GM23338 (cell line): Measurements from ENCODE around the gene CDH23. TPM values are rescaled to one million over a fixed set of nuclear protein-coding genes. Genes with fewer than 3 reads are reported as not detected.

Source experiments
- ATAC-seq: fragments of 200-7000 bp; cut with Tn5 transposase; 3 replicates; pipeline ENCODE4 v1.9.1; 2020
- DNase-seq: peaks from one replicate; pipeline ENCODE4 v3.0.0-alpha.2; 2015; ENCODE audit warnings: low spot score
- H2AFZ ChIP-seq: fragments of 200-600 bp; sonication (generic); 2 replicates; pipeline ENCODE4 v1.8.0; 2016; ENCODE audit warnings: antibody characterized with exemption, mild to moderate bottlenecking, moderate library complexity
- H3F3A ChIP-seq: fragments of 200-600 bp; sonication (generic); replicated peaks from 2 replicates; pipeline ENCODE4 v1.8.0; 2017; ENCODE audit warnings: antibody characterized with exemption, mixed run types, low read depth
- H3K27ac ChIP-seq: fragments of 200-600 bp; sonication (generic); 2 replicates; pipeline ENCODE4 v1.6.1; 2016; ENCODE audit warnings: low read depth
- H3K27me3 ChIP-seq: fragments of 200-600 bp; sonication (generic); 2 replicates; pipeline ENCODE4 v1.8.0; 2016; ENCODE audit warnings: mild to moderate bottlenecking, mixed run types, moderate library complexity; ENCODE audit not compliant: insufficient read depth
- H3K36me3 ChIP-seq: fragments of 200-600 bp; sonication (generic); 2 replicates; pipeline ENCODE4 v1.8.0; 2016; ENCODE audit warnings: mild to moderate bottlenecking; ENCODE audit not compliant: insufficient read depth
- H3K4me1 ChIP-seq: fragments of 200-600 bp; sonication (generic); 2 replicates; pipeline ENCODE4 v1.8.0; 2016; ENCODE audit warnings: mild to moderate bottlenecking, moderate library complexity; ENCODE audit not compliant: insufficient read depth
- H3K4me2 ChIP-seq: fragments of 200-600 bp; sonication (generic); 2 replicates; pipeline ENCODE4 v1.7.1; 2017; ENCODE audit warnings: mixed run types
- H3K4me3 ChIP-seq: fragments of 200-600 bp; sonication (generic); 2 replicates; pipeline ENCODE4 v1.6.1; 2016; ENCODE audit warnings: mixed run types
- H3K79me2 ChIP-seq: fragments of 200-600 bp; sonication (generic); replicated peaks from 2 replicates; pipeline ENCODE4 v1.8.0; 2017; ENCODE audit warnings: mild to moderate bottlenecking; ENCODE audit not compliant: insufficient read depth
- H3K9me2 ChIP-seq: fragments of 200-600 bp; sonication (generic); 2 replicates; pipeline ENCODE4 v1.8.0; 2017; ENCODE audit not compliant: insufficient read depth
- H4K20me1 ChIP-seq: fragments of 200-600 bp; sonication (generic); replicated peaks from 2 replicates; pipeline ENCODE4 v1.8.0; 2017; ENCODE audit warnings: mild to moderate bottlenecking; ENCODE audit not compliant: insufficient read depth
- H3K27ac Mint-ChIP-seq: 2 replicates; pipeline ENCODE4 v1.8.0; 2020; ENCODE audit warnings: inconsistent platforms, mild to moderate bottlenecking, moderate library complexity, mixed read lengths
- H3K27me3 Mint-ChIP-seq: 3 replicates; pipeline ENCODE4 v1.8.0; 2022; ENCODE audit warnings: low read depth, mild to moderate bottlenecking, moderate library complexity, mixed read lengths, inconsistent platforms; ENCODE audit not compliant: insufficient read depth, poor library complexity
- H3K36me3 Mint-ChIP-seq: 3 replicates; pipeline ENCODE4 v1.8.0; 2021; ENCODE audit warnings: low read depth, mild to moderate bottlenecking, inconsistent platforms, moderate library complexity, mixed read lengths
- H3K4me1 Mint-ChIP-seq: 3 replicates; pipeline ENCODE4 v1.8.0; 2020; ENCODE audit warnings: mild to moderate bottlenecking, inconsistent platforms, mixed read lengths
- H3K4me3 Mint-ChIP-seq: 3 replicates; pipeline ENCODE4 v1.8.0; 2021; ENCODE audit warnings: moderate library complexity, mild to moderate bottlenecking, inconsistent platforms, mixed read lengths
- H3K9me3 Mint-ChIP-seq: 3 replicates; pipeline ENCODE4 v1.8.0; 2020; ENCODE audit warnings: moderate library complexity, mild to moderate bottlenecking, inconsistent platforms, mixed read lengths
- CREB1 ChIP-seq: fragments of 250-450 bp; sonication (Bioruptor Pico); IDR thresholded peaks from 2 replicates; pipeline ENCODE4 v1.5.0; 2020; ENCODE audit warnings: low read depth, mild to moderate bottlenecking, moderate library complexity
- CTCF ChIP-seq, 2 experiments: fragments of 200-600 bp in 1 of 2; sonication (generic) in 1 of 2; conservative IDR thresholded peaks; 2 replicates each; pipeline versions ENCODE4 v1.5.1 to v1.6.1; 2016 to 2017; ENCODE audit warnings: antibody characterized with exemption in 2 of 2, low read depth in 2 of 2, mild to moderate bottlenecking in 2 of 2, moderate library complexity in 1 of 2
- EZH2 ChIP-seq: fragments of 200-600 bp; sonication (generic); IDR thresholded peaks from one replicate; pipeline ENCODE4 v1.8.0; 2017; ENCODE audit warnings: antibody characterized with exemption, mild to moderate bottlenecking, low read depth; ENCODE audit not compliant: unreplicated experiment
- EZH2phosphoT487 ChIP-seq: fragments of 200-600 bp; sonication (generic); IDR thresholded peaks from one replicate; pipeline ENCODE4 v1.8.1; 2018; ENCODE audit warnings: antibody characterized with exemption; ENCODE audit not compliant: unreplicated experiment
- JUNB ChIP-seq: IDR thresholded peaks from one replicate; pipeline ENCODE4 v1.6.1; 2016; ENCODE audit warnings: antibody characterized with exemption; ENCODE audit not compliant: unreplicated experiment
- NANOG ChIP-seq: IDR thresholded peaks from 2 replicates; pipeline ENCODE4 v1.6.1; 2016; ENCODE audit warnings: antibody characterized with exemption, borderline replicate concordance
- POLR2AphosphoS5 ChIP-seq: IDR thresholded peaks from 2 replicates; pipeline ENCODE4 v1.6.1; 2016; ENCODE audit warnings: antibody characterized with exemption, low read depth
- REST ChIP-seq: IDR thresholded peaks from one replicate; pipeline ENCODE4 v1.6.1; 2018; ENCODE audit warnings: antibody characterized with exemption; ENCODE audit not compliant: unreplicated experiment
- STAT1 ChIP-seq: IDR thresholded peaks from one replicate; pipeline ENCODE4 v1.6.1; 2016; ENCODE audit warnings: antibody characterized with exemption; ENCODE audit not compliant: unreplicated experiment
- ZNF114 ChIP-seq: fragments of 250-450 bp; sonication (Bioruptor Pico); IDR thresholded peaks from 2 replicates; pipeline ENCODE4 v1.5.0; 2020; ENCODE audit warnings: mild to moderate bottlenecking, moderate library complexity
- ZNF331 ChIP-seq: fragments of 250-450 bp; sonication (Bioruptor Pico); IDR thresholded peaks from 2 replicates; pipeline ENCODE4 v1.5.0; 2020; ENCODE audit warnings: low read depth, mild to moderate bottlenecking, moderate library complexity
- ZNF462 ChIP-seq: fragments of 250-450 bp; sonication (Bioruptor Pico); IDR thresholded peaks from 2 replicates; pipeline ENCODE4 v1.5.0; 2020; ENCODE audit warnings: mild to moderate bottlenecking, moderate library complexity
- polyA plus RNA-seq: library from polyadenylated mRNA; unstranded; fragments of >200 nt; fragmentation: Nextera tagmentation; extraction: Ambion mirVana; gene quantifications from 2 replicates; pipeline ENCODE4 v1.2.1, GENCODE V29; 2016
- total RNA-seq: library from RNA; depleted of rRNA; stranded (reverse); fragments of >200 nt; shearing (Covaris generic); gene quantifications from 2 replicates; pipeline ENCODE4 v1.2.3, GENCODE V29; 2014
- TF ChIP-seq, protein P1 (sequence below): IDR thresholded peaks from 2 replicates; pipeline ENCODE4 v1.6.1; 2016; ENCODE audit warnings: antibody characterized with exemption

CDH23 gene
- total and polyA plus RNA-seq, 2 experiments from 2014 or later: 0.95 to 4.3 TPM

- H3K36me3 ChIP-seq: no peaks in the 10 kb centered on the region
- no peaks in the 10 kb centered on the region for H4K20me1 ChIP-seq
- H3K27me3 ChIP-seq: no peaks in the 10 kb centered on the region
- no peak overlapping the region for H3K4me3 Mint-ChIP-seq
- 0 out of 2 replicates have a peak, but pooled peaks cover 7% of the 10 kb centered on the region for H3K4me1 ChIP-seq
- no peak for ATAC-seq
- H3F3A ChIP-seq: no peaks in the 10 kb centered on the region
- no peak overlapping the region for H3K27ac ChIP-seq
- no peak overlapping the region for H3K4me3 ChIP-seq
- no peaks in the 10 kb centered on the region for H3K9me3 Mint-ChIP-seq
- no peak overlapping the region for H2AFZ ChIP-seq
- DNase-seq: no peak
- H3K79me2 ChIP-seq: no peaks in the 10 kb centered on the region
- H3K27me3 Mint-ChIP-seq: peaks cover 12% of the 10 kb centered on the region
- no peak overlapping the region for H3K4me2 ChIP-seq
- H3K9me2 ChIP-seq: no peaks in the 10 kb centered on the region
- TF ChIP-seq EZH2: no peak
- TF ChIP-seq ZNF331 (CRISPR knock-in tag): no peak
- no peak for TF ChIP-seq STAT1
- TF ChIP-seq JUNB: no peak
- no peak for TF ChIP-seq REST
- TF ChIP-seq CREB1 (CRISPR knock-in tag): no peak
- TF ChIP-seq CTCF (conservative IDR thresholded peaks at IDR 0.05; ENCODE audit: low read depth in 2 of 2): no peak
- no peak for TF ChIP-seq POLR2AphosphoS5
- no peak for TF ChIP-seq EZH2phosphoT487
- TF ChIP-seq ZNF114 (CRISPR knock-in tag): no peak
- TF ChIP-seq NANOG: no peak
- TF ChIP-seq ZNF462 (CRISPR knock-in tag): no peak
- TF ChIP-seq, protein P1, sequence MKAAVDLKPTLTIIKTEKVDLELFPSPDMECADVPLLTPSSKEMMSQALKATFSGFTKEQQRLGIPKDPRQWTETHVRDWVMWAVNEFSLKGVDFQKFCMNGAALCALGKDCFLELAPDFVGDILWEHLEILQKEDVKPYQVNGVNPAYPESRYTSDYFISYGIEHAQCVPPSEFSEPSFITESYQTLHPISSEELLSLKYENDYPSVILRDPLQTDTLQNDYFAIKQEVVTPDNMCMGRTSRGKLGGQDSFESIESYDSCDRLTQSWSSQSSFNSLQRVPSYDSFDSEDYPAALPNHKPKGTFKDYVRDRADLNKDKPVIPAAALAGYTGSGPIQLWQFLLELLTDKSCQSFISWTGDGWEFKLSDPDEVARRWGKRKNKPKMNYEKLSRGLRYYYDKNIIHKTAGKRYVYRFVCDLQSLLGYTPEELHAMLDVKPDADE: no peak
- H3K27ac Mint-ChIP-seq: no peak overlapping the region
- H3K36me3 Mint-ChIP-seq: no peaks in the 10 kb centered on the region
- peaks cover 21% of the 10 kb centered on the region for H3K4me1 Mint-ChIP-seq
Observed at GRCh38 chr10:71476228-71477011, 79.7 kb downstream of the CDH23 start.
